Non-pigmented ciliary epithelial cell (primary cell): ENCODE results near the gene MXI1.
"Not testable (repeated sequence)": the region's sequence is repeated elsewhere in the genome, so short reads cannot be mapped to it uniquely, and the experiment has no call there.

Experiments used
- DNase-seq: peaks from one replicate; pipeline ENCODE4 v3.0.0-alpha.2; 2010; ENCODE audit warnings: low read depth

Gene MXI1

DNA sequence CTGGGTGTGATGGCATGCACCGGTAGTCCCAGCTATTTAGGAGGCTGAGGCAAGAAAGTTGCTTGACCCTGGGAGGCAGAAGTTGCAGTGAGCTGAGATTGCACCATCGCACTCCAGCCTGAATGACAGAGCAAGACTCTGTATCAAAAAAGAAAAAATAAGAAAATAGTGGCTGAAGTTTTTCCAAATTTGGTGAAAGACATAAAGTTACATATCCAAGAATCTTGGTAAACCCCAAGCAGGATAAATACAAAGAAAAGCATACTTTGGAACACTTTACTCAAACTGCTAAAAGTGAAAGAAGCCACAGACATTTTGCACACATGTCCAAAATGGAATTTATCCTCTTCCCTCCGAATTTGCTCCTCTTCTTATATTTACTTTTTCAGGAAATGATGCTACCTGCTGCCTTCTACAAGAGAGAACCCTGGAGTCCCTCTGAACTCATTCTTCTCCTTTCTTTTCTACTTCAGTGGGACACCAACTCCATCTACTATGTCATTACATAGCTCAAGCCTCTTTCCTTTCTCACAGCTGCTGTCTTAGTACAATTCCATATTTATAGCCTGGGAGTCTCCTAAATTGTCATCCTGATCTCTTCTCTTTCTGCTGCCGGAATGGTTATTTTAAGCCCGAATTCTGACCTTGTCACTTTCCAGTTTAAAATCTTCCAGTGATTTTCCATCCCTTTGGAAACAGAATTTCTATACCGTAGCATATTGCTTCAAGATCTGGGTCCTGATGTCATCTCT lies 114.6 kb downstream of the MXI1 start:
- DNase-seq, result no peak

DNA sequence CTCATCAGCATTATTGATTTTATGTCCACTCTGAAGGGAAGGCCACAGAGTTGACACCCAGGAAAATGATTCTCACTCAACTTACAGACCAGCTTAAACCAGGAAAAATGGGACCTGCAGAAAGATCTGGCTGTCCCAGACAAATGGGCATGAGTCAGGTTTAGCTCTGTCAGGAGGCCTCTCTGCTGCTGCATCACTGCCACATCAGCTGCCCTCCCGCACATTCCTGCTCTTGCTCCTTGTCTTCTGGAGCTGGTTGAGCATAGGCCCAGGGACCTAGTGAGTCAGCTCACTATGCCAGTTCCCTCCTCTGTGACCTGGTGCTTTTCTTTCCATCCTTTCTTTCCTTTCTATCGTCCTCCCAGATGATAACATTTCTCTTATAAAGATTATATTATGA lies 116.1 kb downstream of the MXI1 start:
- DNase-seq, result peak; percentile 75

DNA sequence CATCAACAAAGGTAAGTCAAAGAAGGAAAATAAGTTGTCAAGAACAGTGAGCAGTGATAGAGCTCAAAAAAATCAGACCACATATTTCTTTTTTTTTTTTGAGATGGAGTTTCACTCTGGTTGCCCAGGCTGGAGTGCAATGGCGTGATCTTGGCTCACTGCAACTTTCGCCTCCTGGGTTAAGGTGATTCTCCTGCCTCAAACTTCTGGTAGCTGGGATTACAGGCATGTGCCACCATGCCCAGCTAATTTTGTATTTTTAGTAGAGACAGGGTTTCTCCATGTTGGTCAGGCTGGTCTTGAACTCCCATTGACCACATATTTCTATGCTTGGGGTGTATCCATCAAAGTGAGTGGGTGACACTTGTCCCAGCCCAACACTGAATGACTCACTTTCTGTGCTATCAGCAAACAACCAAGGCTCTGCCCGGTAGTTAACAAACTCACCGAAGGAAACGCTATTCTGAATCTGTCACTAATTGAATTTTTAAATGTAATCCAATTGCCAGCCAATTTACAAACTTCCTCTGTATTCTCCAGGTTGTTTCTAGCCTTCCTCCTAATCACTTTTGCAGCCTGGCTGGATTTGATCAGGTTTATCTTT lies 116.9 kb downstream of the MXI1 start:
- DNase-seq, result no peak

DNA sequence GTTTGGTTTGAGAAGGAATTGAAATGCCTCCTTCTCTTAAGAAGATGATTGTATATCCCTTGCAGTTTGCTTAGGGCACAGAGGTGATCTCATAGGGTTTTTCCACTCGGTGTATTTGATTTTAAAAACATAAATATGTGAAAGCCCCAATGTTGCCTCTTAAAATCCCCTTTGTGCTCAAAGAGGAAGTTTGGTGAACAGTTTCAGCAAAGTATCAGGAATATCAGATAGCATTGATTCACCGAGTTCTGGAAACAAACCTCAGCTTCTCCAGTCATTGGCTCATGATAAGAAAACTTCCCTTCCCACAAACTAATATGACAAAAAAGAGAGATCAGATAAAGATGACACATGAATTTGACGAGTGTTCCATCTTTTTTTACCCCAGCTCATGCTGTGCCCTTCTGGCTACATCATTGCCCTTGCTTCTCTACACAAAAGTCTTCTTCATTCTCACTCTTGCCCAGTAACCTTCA lies 117.4 kb downstream of the MXI1 start:
- no peak for DNase-seq

DNA sequence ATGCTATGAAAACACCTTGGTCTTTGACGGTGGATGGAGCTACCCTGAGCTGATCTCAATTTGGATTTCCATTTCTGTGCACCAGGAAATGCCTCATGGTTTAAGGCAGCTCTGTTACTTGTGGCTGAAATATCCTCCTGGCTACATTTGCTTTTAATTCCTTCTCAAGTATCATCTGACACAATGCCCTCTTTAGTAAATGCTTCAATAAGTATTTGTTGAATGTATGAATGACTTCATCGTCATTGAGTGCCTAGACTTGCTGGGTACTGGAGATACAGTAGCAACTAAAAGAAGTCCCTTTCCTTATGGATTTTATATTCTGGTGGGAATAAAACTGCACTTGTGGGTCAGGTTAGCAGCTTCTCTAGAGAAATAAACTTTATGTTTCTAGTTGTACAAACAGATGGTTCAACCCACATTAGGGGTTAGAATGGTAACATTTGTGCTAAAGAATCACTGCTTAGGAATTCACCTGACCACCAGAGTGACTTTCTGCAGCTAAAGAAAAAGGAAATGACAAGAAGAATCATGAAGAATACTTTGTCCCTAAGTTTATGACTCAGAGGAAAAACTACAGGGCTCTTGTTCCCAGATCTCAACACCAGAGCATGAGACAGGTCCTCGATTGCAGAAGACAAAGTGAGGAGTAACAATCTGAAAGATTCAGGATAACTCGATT lies 119.1 kb downstream of the MXI1 start:
- DNase-seq, result peak; percentile 72

DNA sequence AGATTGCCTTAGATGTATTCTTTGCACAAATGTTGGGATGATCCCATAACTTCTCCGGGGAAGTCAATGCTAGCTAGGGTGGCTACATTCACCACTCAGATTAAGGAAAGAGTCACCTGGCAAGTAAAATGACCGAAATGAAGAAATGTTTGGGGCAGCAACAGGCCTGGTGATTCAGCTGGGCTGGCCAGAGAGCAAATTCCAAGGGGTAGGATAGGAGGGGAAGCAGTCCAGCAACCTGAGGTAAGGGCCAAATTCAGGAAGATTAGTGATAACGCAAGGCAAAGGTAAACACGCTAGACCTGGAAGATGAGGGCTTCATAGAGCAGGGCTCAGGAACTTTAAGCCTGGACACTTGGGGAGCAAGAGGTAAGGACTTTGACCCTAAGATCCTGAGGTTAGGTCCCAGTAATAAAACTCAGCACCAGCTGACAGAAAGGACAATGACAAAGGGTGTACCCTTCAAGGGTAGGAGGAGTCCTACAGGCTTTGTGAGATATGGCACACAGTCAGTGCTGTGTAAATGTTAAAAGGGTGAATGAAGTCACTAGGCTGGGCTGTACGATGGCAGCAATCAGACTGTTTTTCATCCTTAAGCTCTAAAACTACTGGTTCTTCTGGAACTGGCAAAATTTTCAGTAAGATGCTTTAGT lies 120.0 kb downstream of the MXI1 start:
- no peak for DNase-seq

DNA sequence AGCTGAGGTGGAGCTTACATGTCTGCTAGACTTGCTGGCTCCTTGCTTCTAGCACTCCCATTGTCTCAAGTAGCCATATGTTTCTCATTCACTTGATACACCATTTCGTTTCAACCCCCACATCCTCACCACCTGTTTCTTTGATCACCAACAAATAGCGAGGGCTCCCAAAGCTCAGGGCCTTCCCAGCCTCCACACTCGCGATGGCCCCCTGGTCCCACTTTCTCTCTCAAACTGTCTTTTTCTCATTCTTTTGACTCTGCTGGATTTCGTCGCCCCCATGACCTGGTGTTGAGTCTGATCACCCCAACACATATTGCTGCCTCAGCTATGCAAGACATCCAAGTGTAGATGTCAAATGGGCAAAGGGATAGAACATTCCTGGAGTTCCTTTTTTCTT lies 123.3 kb downstream of the MXI1 start:
- DNase-seq, result no peak

DNA sequence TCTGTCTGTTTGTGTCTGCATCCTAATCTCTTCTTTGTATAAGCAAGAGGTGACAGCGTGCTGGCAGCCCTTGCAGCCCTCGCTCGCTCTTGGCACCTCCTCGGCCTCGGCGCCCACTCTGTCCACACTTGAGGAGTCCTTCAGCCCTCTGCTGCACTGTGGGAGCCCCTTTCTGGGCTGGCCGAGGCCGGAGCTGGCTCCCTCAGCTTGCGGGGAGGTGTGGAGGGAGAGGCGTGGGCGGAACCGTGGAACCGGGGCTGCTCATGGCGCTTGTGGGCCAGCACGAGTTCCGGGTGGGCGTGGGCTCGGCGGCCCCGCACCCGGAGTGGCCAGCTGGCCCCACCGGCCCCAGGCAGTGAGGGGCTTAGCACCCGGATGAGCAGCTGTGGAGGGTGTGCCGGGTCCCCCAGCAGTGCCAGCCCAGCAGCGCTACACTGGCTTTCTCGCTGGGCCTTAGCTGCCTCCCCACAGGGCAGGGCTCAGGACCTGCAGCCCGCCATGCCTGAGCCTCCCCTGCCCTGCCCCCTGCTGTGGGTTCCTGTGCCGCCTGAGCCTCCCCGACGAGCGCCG lies 123.9 kb downstream of the MXI1 start:
- DNase-seq, result not testable (repeated sequence)

DNA sequence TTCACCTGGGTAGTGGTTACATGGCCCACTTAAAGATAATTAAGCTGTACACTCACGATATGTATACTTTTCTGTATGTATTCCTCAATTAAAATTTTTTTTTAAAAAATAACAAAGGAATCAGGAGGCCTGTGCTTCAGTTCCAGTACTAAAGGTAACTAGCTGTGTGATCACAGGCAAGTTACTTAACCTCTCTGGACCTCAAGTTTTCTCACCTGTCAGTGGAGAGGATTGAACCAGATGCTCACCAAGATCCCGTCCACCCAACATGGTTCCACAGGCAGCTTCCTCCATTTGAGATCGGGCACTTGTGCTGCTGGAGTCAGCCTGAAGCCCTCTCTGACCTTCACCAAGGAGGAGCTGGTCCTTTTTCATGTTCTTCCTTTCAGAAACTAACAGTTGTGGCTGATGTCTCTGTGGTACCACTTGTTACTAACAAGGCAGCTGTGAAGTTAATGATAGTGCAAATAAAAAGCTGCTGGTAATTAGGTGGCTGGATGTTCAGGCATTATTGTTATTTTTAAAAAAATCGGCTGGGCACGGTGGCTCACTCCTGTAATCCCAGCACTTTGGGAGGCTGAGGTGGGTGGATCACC lies 126.8 kb downstream of the MXI1 start:
- no peak for DNase-seq

DNA sequence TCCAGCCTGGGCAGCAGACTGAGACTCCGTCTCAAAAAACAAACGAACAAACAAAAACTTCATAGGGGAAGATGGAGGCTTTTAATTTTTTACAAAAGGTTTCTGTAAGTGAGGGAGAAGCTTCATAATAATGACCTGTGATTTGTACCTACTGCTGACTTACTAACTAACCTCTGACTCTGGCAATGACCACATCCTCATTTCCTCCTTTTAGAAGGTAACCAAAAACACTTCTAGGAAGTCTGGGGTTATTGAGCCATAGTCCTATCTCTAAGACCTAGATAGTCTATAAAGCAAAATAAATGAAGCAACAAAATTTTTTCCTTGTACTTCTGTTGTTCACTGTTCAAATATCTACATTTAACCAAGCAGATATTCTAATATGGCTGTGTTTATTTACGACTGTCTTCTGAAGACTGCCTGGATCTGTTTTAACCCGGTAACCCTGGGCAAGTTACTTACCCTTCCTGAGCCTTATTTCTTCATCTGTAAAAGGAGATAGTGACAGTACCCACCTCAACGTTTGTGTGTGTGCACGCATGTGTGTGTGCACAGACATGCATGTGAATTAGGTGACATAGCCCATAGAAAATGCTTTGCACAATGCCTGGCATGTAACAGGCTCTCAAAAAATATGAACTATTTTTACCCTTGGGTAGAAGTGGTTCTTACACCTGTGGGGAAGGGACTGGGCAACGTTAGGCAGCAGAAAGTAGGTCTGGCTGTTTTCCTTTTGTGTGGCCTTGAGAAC lies 128.1 kb downstream of the MXI1 start:
- no peak for DNase-seq

DNA sequence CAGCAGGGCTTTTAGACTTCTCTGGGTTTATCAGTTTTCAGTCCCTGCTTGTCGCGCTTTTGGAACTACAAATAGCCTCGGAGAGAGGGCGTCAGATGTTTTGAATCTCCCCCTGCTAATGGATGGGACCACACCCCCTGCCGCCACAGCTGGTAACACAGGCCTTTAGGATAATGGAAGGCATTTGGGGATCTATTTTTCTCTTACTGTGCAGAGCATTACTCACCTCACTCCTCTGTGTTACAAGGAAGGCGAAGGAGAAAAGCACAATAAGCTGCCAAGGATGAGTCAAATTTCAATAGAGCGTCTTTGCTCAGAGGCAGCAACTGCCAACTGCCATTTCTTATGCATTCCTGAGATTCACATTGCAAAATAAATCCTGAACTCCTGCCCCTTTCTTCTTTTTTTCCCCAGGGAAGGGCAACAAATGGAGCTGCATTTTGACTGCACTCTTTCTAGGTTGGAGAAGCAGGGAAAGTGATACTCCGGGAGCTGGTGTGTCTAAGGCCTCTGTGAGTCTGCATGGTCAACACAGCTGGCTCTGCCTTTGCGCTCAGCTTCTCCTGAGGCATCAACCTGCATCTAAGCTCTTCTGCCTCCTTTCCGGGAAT lies 128.8 kb downstream of the MXI1 start:
- no peak for DNase-seq
